ENCODE measurements around the gene ADAT1. TPM values are rescaled to one million over a fixed set of nuclear protein-coding genes. Genes with fewer than 3 reads are reported as not detected.

ADAT1 gene
- total RNA-seq, 1 experiment from 2014 or later, result 71.3 TPM

DNA sequence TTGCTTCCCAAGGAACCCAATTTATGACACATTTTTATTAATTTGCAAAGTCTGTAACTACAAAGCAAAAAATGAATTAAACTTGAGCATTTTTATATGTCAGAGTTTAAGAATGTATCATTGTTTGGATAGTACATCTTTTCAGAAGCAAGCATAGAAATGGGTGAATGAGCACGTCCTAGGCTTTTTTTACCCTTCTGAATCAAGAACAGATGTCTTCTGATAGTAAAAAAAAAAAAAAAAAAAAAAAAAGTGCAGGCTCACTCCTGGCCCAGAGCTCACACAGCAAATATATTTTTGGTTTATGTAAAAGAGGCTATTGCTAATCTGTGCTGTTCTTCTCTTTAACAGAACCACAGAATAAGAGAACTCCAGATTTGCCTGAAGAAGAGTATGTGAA, 30.8 kb upstream of the ADAT1 start:
- peaks cover 28% of the 10 kb centered on the region for H3K36me3 Mint-ChIP-seq (ENCODE audit: insufficient read depth, unreplicated experiment)
- H3K9me3 Mint-ChIP-seq (ENCODE audit: unreplicated experiment), result no peaks in the 10 kb centered on the region
- no TSS peak for BruUV-seq (replicated peaks)
- no peaks in the 10 kb centered on the region for H3K27me3 Mint-ChIP-seq (ENCODE audit: insufficient read depth, unreplicated experiment)
- intact Hi-C loops (cut with micrococcal nuclease; ENCODE audit: unreplicated experiment), result no loop called here
- no peaks in the 10 kb centered on the region for H3K27me3 ChIP-seq (replicated peaks; ENCODE audit: control insufficient read depth, insufficient read depth, low read length)
- POLR2A ChIA-PET, result no interaction called here
- peaks cover 11% of the 10 kb centered on the region for H3K4me1 Mint-ChIP-seq (ENCODE audit: low read depth, unreplicated experiment)
- CTCF ChIA-PET, result no interaction called here
- no peak overlapping the region for H3K4me3 ChIP-seq (ENCODE audit: low read depth, low read length)
- 0 out of 2 replicates have a peak, but pooled peaks cover 6% of the 10 kb centered on the region for H3K4me1 ChIP-seq
- peaks cover 3% of the 10 kb centered on the region; the same call in 1 of the 2 replicates for H3K36me3 ChIP-seq (ENCODE audit: control insufficient read depth, insufficient read depth, low read length)
- no peak overlapping the region for H3K27ac Mint-ChIP-seq (ENCODE audit: unreplicated experiment)
- H3K9me3 ChIP-seq, result peaks cover 1% of the 10 kb centered on the region; the same call in 1 of the 2 replicates
- no peak overlapping the region for H3K4me3 Mint-ChIP-seq (ENCODE audit: unreplicated experiment)
- TF ChIP-seq CTCF (IDR thresholded peaks at IDR 0.05; ENCODE audit: insufficient read depth in 1 of 2, low read depth in 1 of 2, low read length in 1 of 2, severe bottlenecking in 1 of 2, unreplicated experiment in 1 of 2), result no peak
- no peak for DNase-seq

DNA sequence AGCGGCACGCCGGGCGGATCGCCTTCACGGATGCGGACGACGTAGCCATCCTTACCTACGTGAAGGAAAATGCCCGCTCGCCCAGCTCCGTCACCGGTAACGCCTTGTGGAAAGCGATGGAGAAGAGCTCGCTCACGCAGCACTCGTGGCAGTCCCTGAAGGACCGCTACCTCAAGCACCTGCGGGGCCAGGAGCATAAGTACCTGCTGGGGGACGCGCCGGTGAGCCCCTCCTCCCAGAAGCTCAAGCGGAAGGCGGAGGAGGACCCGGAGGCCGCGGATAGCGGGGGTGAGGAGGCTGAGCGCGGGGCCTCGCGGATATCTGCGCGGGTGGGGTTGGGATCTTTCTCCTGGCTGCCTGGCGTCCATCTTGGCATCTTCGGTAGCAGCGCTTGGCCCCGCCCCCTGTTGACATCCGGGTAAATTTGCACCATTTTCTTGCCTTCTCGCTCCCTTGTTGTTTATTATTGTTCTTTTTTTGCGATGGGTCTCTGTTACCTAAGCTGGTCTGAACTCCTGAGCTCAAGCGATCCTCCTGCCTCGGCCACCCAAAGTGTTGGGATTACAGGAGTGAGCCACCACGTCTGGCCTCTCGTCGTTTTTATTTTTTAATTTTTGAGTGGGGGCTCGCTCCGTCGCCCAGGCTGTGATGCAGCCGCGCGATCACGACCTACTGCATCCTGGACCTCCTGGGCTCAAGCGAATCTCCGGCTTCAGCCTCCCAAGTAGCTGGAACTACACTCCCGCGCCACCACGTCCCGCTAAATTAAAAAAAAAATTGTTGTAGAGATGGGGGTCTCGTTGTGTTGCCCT, 25.4 kb upstream of the ADAT1 start:
- Mint-ChIP-seq H3K4me1 (ENCODE audit: low read depth, unreplicated experiment) (peaks cover 18% of the 10 kb centered on the region), H3K9me3 (ENCODE audit: unreplicated experiment) (no peaks in the 10 kb centered on the region), H3K36me3 (ENCODE audit: insufficient read depth, unreplicated experiment) (peaks cover 39% of the 10 kb centered on the region), H3K27ac (ENCODE audit: unreplicated experiment) (peak overlapping the region; percentile 95), H3K27me3 (ENCODE audit: insufficient read depth, unreplicated experiment) (no peaks in the 10 kb centered on the region), H3K4me3 (ENCODE audit: unreplicated experiment) (peak overlapping the region; percentile 91)
- ChIA-PET CTCF (interaction anchor here (1.0 to 1.6 kb wide), 4 partner anchors 83 to 131 kb away, joined by 4 to 8 read pairs (median 6); partner anchors contain the start of gene GABARAPL2), POLR2A (interaction anchor here (1.0 to 1.9 kb wide), 5 partner anchors 26 to 131 kb away, joined by 3 to 14 read pairs (median 9); partner anchors contain the start of genes ADAT1 and GABARAPL2)
- peaks cover 12% of the 10 kb centered on the region for H3K4me1 ChIP-seq
- intact Hi-C loops (cut with micrococcal nuclease; ENCODE audit: unreplicated experiment), result loop anchor here (5.0 kb wide), 1 partner anchor 451 kb away; no protein-coding TSS in a partner anchor
- BruUV-seq (replicated peaks), result no TSS peak
- no peak for TF ChIP-seq CTCF (IDR thresholded peaks at IDR 0.05; ENCODE audit: insufficient read depth in 1 of 2, low read depth in 1 of 2, low read length in 1 of 2, severe bottlenecking in 1 of 2, unreplicated experiment in 1 of 2)
- DNase-seq, result peak; percentile 75 to 87
- peak overlapping the region; percentile 97 for H3K4me3 ChIP-seq (ENCODE audit: low read depth, low read length)
- no peaks in the 10 kb centered on the region for H3K9me3 ChIP-seq
- no peaks in the 10 kb centered on the region for H3K36me3 ChIP-seq (ENCODE audit: control insufficient read depth, insufficient read depth, low read length)
- H3K27me3 ChIP-seq (replicated peaks; ENCODE audit: control insufficient read depth, insufficient read depth, low read length), result no peaks in the 10 kb centered on the region

DNA sequence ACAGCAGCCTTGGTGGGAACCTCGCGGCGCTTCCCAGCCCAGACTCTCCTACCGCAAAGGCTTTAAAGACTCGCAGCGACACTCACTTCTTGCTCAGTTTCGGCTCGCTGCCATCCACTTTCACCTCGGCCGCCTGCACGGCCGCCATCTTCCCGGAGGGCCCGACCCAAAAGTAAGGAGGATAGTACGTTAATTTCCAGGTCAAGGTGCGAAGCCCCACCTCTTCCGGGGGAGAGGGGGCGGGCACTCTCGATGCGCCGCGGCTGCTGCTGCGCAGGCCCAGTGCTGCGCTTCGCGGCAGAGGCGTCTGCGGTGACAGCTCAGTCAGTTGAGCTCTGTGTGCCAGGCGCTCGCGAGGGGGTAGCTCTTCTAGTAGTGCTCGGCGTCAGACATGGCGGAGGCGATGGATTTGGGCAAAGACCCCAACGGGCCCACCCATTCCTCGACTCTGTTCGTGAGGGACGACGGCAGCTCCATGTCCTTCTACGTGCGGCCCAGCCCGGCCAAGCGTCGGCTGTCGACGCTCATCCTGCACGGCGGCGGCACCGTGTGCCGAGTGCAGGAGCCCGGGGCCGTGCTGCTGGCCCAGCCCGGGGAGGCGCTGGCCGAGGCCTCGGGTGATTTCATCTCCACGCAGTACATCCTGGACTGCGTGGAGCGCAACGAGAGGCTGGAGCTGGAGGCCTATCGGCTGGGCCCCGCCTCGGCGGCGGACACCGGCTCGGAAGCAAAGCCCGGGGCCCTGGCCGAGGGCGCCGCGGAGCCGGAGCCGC, 24.6 kb upstream of the ADAT1 start, which contains the start of the genes KARS1 and TERF2IP:
TSS of gene KARS1 (minus strand) at position 174 of the 773 bp plus-strand sequence. CDS start at position 148, 26 bp downstream.
TSS of gene TERF2IP (plus strand) at position 282 of the 773 bp plus-strand sequence. CDS start at position 392, 110 bp downstream.
- Mint-ChIP-seq H3K4me3 (ENCODE audit: unreplicated experiment) (peak within 1 kb of the TSS; percentile 91), H3K27me3 (ENCODE audit: insufficient read depth, unreplicated experiment) (no peaks in the 10 kb centered on the region), H3K27ac (ENCODE audit: unreplicated experiment) (peak within 1 kb of the TSS; percentile 98), H3K4me1 (ENCODE audit: low read depth, unreplicated experiment) (peaks cover 18% of the 10 kb centered on the region), H3K9me3 (ENCODE audit: unreplicated experiment) (no peaks in the 10 kb centered on the region), H3K36me3 (ENCODE audit: insufficient read depth, unreplicated experiment) (peaks cover 45% of the 10 kb centered on the region)
- H3K27me3 ChIP-seq (replicated peaks; ENCODE audit: control insufficient read depth, insufficient read depth, low read length), result no peaks in the 10 kb centered on the region
- H3K36me3 ChIP-seq (ENCODE audit: control insufficient read depth, insufficient read depth, low read length), result no peaks in the 10 kb centered on the region
- peaks cover 12% of the 10 kb centered on the region for H3K4me1 ChIP-seq
- DNase-seq, result peak; percentile 93 to 95
- TF ChIP-seq CTCF (IDR thresholded peaks at IDR 0.05; ENCODE audit: insufficient read depth in 1 of 2, low read depth in 1 of 2, low read length in 1 of 2, severe bottlenecking in 1 of 2, unreplicated experiment in 1 of 2), result no peak
- peak within 1 kb of the TSS; percentile 97 for H3K4me3 ChIP-seq (ENCODE audit: low read depth, low read length)
- intact Hi-C loops (cut with micrococcal nuclease; ENCODE audit: unreplicated experiment), result loop anchor here (1.0 to 5.0 kb wide), 5 partner anchors 24 to 1565 kb away; partner anchors contain the start of genes ADAT1 and TMEM231
- H3K9me3 ChIP-seq, result no peaks in the 10 kb centered on the region
- ChIA-PET CTCF (interaction anchor here (0.6 to 1.6 kb wide), 7 partner anchors 82 to 142 kb away, joined by 3 to 8 read pairs (median 5); partner anchors contain the start of gene GABARAPL2), POLR2A (interaction anchor here (1.0 to 1.9 kb wide), 6 partner anchors 25 to 184 kb away, joined by 3 to 14 read pairs (median 8); partner anchors contain the start of genes ADAT1 and GABARAPL2)
- BruUV-seq (replicated peaks), result TSS peak; percentile 38
